ENCODE measurements around the gene CELSR1.

The CELSR1 gene

GRCh38 chr22:46574993-46575910 is 37.8 kb upstream of the CELSR1 start:
- no peak for DNase-seq

GRCh38 chr22:46574438-46574992 is 37.1 kb upstream of the CELSR1 start:
- DNase-seq: no peak

GRCh38 chr22:46573781-46574437 is 36.5 kb upstream of the CELSR1 start:
- no peak for DNase-seq

- no peak for DNase-seq
These were observed 35.7 kb upstream of the CELSR1 start for GRCh38 chr22:46572911-46573780.

GRCh38 chr22:46571642-46572250 is 34.3 kb upstream of the CELSR1 start:
- DNase-seq: no peak

DNA sequence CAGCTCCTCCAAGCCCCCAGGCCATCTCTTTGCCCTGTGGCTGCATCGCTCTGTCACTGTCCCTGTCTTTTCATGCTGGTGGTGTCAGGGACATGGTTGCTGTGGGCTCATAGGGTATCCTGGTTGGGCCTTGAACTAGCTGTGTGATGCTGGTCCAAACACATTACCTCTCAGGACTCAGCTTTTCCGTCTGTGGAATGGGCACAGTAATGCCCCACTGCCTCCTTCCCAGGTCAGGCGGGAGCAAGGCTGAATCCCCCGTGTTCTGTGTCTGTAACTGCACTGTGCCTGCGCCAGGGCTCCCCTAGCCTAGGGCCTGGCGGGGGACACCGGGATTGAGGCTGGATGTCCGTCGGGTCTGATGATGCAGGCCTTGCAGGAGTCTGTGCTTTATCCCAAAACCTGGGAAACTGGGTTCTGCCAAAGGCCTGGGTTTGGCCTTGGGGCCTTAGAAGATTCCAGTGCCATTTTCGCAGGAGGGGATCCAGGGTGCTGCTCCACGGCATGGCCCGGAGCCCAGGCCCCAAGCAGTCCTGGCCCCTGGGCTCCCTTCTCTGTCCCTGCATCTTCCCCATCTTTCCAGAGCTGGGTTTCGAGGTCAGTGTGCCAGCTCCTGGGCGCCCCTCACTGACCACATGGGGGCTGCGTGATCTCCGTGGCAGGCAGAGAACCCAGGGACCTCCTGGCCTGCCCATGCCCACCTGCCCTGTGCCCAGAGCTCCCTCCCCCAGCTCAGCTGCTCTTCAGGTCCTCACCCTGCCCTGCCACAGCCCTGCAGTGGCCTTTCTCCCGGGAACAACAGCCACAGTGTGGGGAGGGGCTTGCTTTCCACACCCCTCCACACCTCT is 32.7 kb upstream of the CELSR1 start:
- no peak for DNase-seq

DNA sequence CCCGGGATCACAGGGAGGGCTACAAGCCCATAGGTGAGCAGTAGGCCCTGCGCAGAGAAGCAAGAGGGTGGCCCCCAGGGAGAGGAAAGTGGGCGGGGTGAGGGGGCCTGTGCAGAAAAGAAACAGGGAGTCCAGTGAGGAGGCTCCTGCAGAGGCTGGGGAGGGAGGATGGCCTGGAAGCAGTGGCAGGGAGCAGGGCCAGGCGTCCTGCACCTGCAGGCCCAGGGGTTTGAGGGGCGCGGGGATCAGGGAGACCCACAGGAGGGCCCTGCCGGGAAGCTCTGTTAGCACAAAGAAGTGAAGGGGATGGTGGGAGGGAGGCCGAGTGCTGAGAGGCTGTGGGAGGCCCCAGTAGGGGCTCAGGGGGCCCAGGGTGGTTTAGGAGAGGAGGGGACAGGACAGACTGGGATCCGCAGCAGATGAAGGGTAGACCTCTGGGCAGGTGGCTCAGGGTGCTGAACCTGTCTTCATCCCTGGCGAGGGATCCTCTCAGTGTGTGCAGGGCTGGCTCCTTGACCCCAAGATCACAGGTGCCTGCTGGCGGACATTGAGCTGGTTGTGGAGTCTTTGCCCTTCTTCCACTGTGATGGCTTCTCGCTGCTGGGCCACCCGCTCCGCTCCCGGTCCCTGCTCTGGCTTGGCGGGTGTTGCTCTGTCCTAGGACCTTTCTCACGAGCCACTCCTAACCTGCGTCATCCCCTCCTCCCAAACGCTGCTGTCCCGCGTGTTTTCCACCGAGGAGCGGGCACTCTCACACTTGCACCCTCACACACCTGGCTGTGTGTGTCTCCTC is 31.8 kb upstream of the CELSR1 start:
- DNase-seq: no peak

- no peak for DNase-seq
These were observed 30.8 kb upstream of the CELSR1 start for GRCh38 chr22:46568102-46568809.

GRCh38 chr22:46567471-46567870 is 30.1 kb upstream of the CELSR1 start:
- DNase-seq: no peak

DNA sequence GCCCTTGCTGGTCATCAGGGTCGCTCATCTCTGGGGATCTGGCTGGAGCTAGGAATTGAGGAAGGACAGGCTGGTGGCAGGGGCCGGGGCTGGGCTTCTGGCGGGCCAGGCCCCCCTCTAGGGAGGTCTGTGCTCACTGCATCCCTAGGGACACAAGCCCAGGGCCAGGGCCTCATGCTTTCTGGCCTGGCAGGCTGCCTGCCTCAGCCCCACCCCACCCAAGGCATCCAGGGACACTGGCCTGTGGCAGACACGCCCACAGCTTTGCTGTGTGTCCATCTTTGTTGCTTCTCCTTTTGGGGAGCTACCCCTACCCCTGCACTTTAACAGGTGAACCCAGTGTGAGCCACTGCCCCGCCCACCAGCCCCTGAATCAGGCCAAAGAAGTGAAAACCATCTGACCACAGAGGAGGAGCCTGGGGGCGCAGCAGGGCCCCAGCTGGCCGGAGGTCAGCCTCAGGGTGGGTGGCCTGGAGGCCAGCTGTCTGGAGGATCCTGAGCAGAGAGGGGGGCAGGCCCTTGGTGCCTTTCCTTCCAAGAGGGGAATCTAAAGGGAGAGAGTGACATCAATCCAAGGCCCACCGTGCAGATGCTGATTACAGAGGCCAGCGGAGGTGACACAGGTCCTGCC is 26.8 kb upstream of the CELSR1 start:
- DNase-seq: no peak

GRCh38 chr22:46563381-46564083 is 26.1 kb upstream of the CELSR1 start:
- DNase-seq: peak; percentile 88

DNA sequence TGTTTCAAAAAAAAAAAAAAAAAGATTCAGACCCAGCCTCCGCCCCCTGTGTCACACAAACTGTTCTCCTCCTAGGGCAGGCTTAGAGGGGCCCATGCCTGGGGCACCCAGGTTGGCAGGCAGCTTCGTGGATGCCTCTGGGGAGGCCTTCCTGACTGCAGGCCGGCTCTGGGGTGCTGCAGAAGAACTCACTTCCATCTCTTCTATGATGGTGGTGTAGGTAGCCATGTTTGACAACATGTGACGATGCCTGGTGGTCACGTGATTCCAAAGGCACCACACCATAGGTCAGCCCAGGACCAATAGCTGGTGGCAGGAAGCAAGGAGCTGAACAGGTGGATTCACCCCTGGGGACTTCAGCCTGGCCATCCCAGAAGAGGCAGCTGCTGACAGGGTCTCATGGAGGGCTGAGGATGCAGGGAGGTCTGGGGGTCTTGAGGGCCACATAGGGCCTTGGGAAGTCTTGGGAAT is 24.1 kb upstream of the CELSR1 start:
- peak; percentile 52 for DNase-seq

DNA sequence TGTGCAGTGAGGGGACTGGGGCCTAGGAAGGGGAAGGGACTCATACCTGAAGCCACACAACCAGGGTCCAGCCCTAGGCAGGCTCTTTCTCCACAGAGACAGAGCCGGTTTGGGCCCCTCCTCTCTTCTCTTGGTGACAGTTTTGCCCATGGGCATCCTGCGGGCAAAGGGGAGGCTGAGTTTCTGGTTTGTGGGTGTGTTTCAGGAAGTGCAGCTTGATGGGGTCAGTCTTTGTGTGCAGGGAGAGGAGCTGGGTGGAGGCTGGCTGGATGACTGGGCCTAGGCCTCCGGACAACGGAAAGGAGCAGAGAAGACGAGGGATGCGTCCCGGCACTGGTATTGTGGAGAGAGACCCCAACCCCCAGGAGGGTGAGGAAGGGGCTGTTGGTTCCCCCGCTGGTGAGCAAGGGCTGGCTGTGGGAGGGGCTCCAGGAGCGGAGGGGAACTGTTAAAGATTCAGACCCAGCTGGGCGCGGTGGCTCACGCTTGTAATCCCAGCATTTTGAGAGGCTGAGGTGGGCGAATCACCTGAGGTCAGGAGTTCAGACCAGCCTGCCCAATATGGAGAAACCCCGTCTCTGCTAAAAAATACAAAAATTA is 23.4 kb upstream of the CELSR1 start:
- no peak for DNase-seq

GRCh38 chr22:46557736-46558480 is 20.5 kb upstream of the CELSR1 start:
- no peak for DNase-seq

DNA sequence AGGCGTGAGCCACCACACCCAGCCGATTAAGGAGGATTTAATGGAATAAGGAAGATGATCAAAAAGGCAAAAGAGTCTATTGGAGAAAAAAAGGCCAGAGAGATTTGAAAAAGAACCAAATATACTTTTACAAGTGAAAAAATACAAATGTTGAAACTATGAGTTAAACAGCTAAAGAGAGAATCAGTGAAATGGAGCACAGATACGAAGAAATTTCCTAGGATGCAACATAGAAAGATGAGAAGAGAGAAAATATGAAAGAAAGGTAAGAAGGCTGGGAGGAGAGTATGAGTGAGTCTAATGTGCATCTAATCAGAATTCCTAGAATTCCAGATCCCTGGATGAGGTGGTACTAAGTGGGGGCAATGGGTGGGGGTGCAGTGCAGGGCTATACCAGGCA is 19.4 kb upstream of the CELSR1 start:
- DNase-seq: no peak

GRCh38 chr22:46553189-46553588 is 15.8 kb upstream of the CELSR1 start:
- DNase-seq: no peak

- DNase-seq: no peak
These were observed 14.6 kb upstream of the CELSR1 start for GRCh38 chr22:46551996-46552395.

GRCh38 chr22:46551321-46551720 is 13.9 kb upstream of the CELSR1 start:
- no peak for DNase-seq

Measured in stimulated activated CD4-positive, alpha-beta T cell treated with anti-CD3 and anti-CD28 coated beads, Interleukin-15, amount 100 ng/mL, for 24 hours (primary cell).